ENCODE results near the gene SYT7. TPM values are rescaled to one million over a fixed set of nuclear protein-coding genes. Genes with fewer than 3 reads are reported as not detected.

The SYT7 gene
- total and polyA plus RNA-seq, 2 of the 8 experiments (the other 6 are each of a cell fraction or from before 2014, with no cell fraction given), result 9.6 to 10.5 TPM

GRCh38 chr11:61497876-61498275 lies 83.0 kb downstream of the SYT7 start:
- H3K9me3 ChIP-seq (ENCODE audit: insufficient read depth in 2 of 2, low read depth in 1 of 2, low read length in 1 of 2), result no peaks in the 10 kb centered on the region
- peaks cover 12% of the 10 kb centered on the region; the same call in 1 of the 2 replicates for H3K23me2 ChIP-seq (ENCODE audit: low read depth, low read length)
- H4K5ac ChIP-seq (ENCODE audit: insufficient read length, low read depth, low read length), result no peak overlapping the region
- H3K14ac ChIP-seq (ENCODE audit: insufficient read length), result no peak overlapping the region
- H3K4me2 ChIP-seq (ENCODE audit: insufficient read depth in 1 of 2, low read depth in 2 of 2, low read length in 2 of 2), result no peak overlapping the region
- FAIRE-seq (no peak), DNase-seq (ENCODE audit: low read depth in 1 of 2, low spot score in 2 of 2) (no peak)
- H3K56ac ChIP-seq (replicated peaks; ENCODE audit: insufficient read length, low read depth, low read length), result peak overlapping the region; percentile 97
- no peak overlapping the region for H2BK120ac ChIP-seq (replicated peaks; ENCODE audit: low read depth, low read length)
- H4K8ac ChIP-seq (ENCODE audit: extremely low read depth, insufficient read depth, low read length), result no peak overlapping the region
- peaks cover 0 to 7% of the 10 kb centered on the region in 2 experiments for H4K20me1 ChIP-seq (replicated peaks in 1 of 2; ENCODE audit: control insufficient read depth in 1 of 2, insufficient read depth in 2 of 2, low read length in 2 of 2)
- no peaks in the 10 kb centered on the region for H3K36me3 ChIP-seq (ENCODE audit: control insufficient read depth in 2 of 4, insufficient read depth in 4 of 4, low read length in 3 of 4)
- H3K9ac ChIP-seq (replicated peaks in 1 of 4; ENCODE audit: extremely low read depth in 1 of 4, low read depth in 3 of 4, low read length in 3 of 4), result no peak overlapping the region
- H4K91ac ChIP-seq (replicated peaks; ENCODE audit: insufficient read length, low read length), result peak overlapping the region; percentile 45
- peak overlapping the region; percentile 97; the same call in 1 of the 2 replicates for H2BK15ac ChIP-seq (ENCODE audit: low read length)
- H3K4me1 ChIP-seq (replicated peaks in 1 of 4; ENCODE audit: control insufficient read depth in 3 of 4, insufficient read depth in 4 of 4, low read length in 3 of 4), result peaks cover 1 to 11% (median 7%) of the 10 kb centered on the region in 4 experiments; a peak in 6 of 7 replicates
- no peaks in the 10 kb centered on the region for H3K79me2 ChIP-seq (ENCODE audit: control insufficient read depth in 1 of 2, insufficient read depth in 2 of 2, low read length in 2 of 2)
- 78% methylated on average over 9 of the region's 9 CpGs; no CpG with 5 or more reads in 1 of the 2 experiments for WGBS, 2 experiments (ENCODE audit: extremely low coverage in 1 of 2, insufficient coverage in 1 of 2, insufficient read length in 1 of 2, insufficient replicate concordance in 2 of 2, low coverage in 1 of 2, low lambda C conversion rate in 2 of 2, missing lambda C conversion rate in 1 of 2)
- no peaks in the 10 kb centered on the region for H3K79me1 ChIP-seq (ENCODE audit: low read depth, low read length)
- POLR2A ChIA-PET (ENCODE audit: partially characterized antibody), result interaction anchor here (1.2 to 1.4 kb wide), 3 partner anchors 11 to 17 kb away, joined by 4 to 6 read pairs (median 5); no protein-coding TSS in a partner anchor
- no peak overlapping the region for H2AFZ ChIP-seq (ENCODE audit: low read length)
- peak overlapping the region; percentile 60 for H2BK12ac ChIP-seq (ENCODE audit: low read depth, low read length)
- H3K18ac ChIP-seq (ENCODE audit: extremely low read depth, low read length), result peak overlapping the region; percentile 34; the same call in 1 of the 2 replicates
- CTCF ChIA-PET (ENCODE audit: partially characterized antibody), result interaction anchor here (40.4 kb wide), 1 partner anchor 30 kb away, joined by 2106 read pairs; a partner anchor contains a TSS
- peak overlapping the region; percentile 83 for H2BK20ac ChIP-seq (ENCODE audit: low read length)
- H3K4me3 ChIP-seq (ENCODE audit: extremely low read depth in 1 of 4, insufficient read depth in 2 of 4, low read depth in 3 of 4, low read length in 4 of 4), result no peak overlapping the region
- peaks cover 0 to 8% (median 4%) of the 10 kb centered on the region in 4 experiments; a peak in 4 of 7 replicates for H3K27me3 ChIP-seq (replicated peaks in 1 of 4; ENCODE audit: control insufficient read depth in 3 of 4, extremely low read depth in 1 of 4, insufficient read depth in 3 of 4, low read length in 3 of 4)
- peak overlapping the region; percentile 33 for H3K4ac ChIP-seq (replicated peaks; ENCODE audit: insufficient read length, low read depth, low read length)
- H3K23ac ChIP-seq (ENCODE audit: insufficient read length), result no peak overlapping the region
- peak overlapping the region; percentile 65 for H2AK5ac ChIP-seq (ENCODE audit: low read depth, low read length)
- H2BK5ac ChIP-seq (ENCODE audit: low read depth, low read length), result peak overlapping the region; percentile 6; the same call in 1 of the 2 replicates
- H3K27ac ChIP-seq (ENCODE audit: low read depth, low read length), result no peak overlapping the region
- TF ChIP-seq CTCF (IDR thresholded peaks at IDR 0.05; ENCODE audit: control extremely low read depth in 1 of 3, insufficient read depth in 1 of 3, low read depth in 1 of 3, low read length in 3 of 3), result no peak
- TF ChIP-seq MAX (IDR thresholded peaks at IDR 0.05), result no peak
- TF ChIP-seq TAF1 (IDR thresholded peaks at IDR 0.05; ENCODE audit: low read depth, low read length), result no peak
- TF ChIP-seq SP4 (IDR thresholded peaks at IDR 0.05; ENCODE audit: low read length), result no peak
- TF ChIP-seq SP2 (IDR thresholded peaks at IDR 0.05; ENCODE audit: low read length), result no peak
- TF ChIP-seq TEAD4 (IDR thresholded peaks at IDR 0.05; ENCODE audit: low read depth, low read length), result no peak
- no peak for TF ChIP-seq CEBPB (IDR thresholded peaks at IDR 0.05; ENCODE audit: low read depth, low read length)
- no peak for TF ChIP-seq SP1 (IDR thresholded peaks at IDR 0.05; ENCODE audit: low read depth, low read length)
- TF ChIP-seq POU5F1 (IDR thresholded peaks at IDR 0.05; ENCODE audit: low read depth, low read length), result no peak
- no peak for TF ChIP-seq MAFK (IDR thresholded peaks at IDR 0.05; ENCODE audit: low read depth, low read length)
- no peak for TF ChIP-seq BRCA1 (IDR thresholded peaks at IDR 0.05; ENCODE audit: low read depth, low read length)
- no peak for TF ChIP-seq KDM1A (IDR thresholded peaks at IDR 0.05; ENCODE audit: borderline replicate concordance, low read length)

Data from H1 (cell line).